OCI-LY3 (cell line): Measurements from ENCODE around the gene CEP131.

Experiments
- CTCF ChIP-seq: fragments of 200-600, 300-600 bp; sonication (generic); IDR thresholded peaks from 2 replicates; pipeline ENCODE4 v1.5.1; 2014; ENCODE audit warnings: antibody characterized with exemption, low read length, low read depth
- EZH2phosphoT487 ChIP-seq: fragments of 200-600 bp; shearing (Covaris generic); IDR thresholded peaks from 2 replicates; pipeline ENCODE4 v1.6.1; 2018; ENCODE audit warnings: antibody characterized with exemption, mixed run types, low read depth

GRCh38 chr17:81189670-81190530 is 32.9 kb downstream of the CEP131 start:
- TF ChIP-seq CTCF: no peak
- TF ChIP-seq EZH2phosphoT487: no peak
